ENCODE results near the gene ACTR2. TPM values are rescaled to one million over a fixed set of nuclear protein-coding genes. Genes with fewer than 3 reads are reported as not detected.
A peak's percentile ranks its signal among the peaks of the same experiment; 100 is the strongest.

Gene ACTR2
- total and polyA plus RNA-seq, 8 donors: 16.8 to 187 (median 59.4) TPM

GRCh38 chr2:65309699-65310098 lies 82.1 kb downstream of the ACTR2 start:
- peaks cover 11 to 50% (median 38%) of the 10 kb centered on the region in 4 donors for H3K36me3 ChIP-seq
- H3K9me3 ChIP-seq: no peaks in the 10 kb centered on the region
- TF ChIP-seq EP300 (IDR thresholded peaks at IDR 0.05): no peak
- no peak for TF ChIP-seq POLR2AphosphoS5 (IDR thresholded peaks at IDR 0.05)
- TF ChIP-seq CTCF (IDR thresholded peaks at IDR 0.05): no peak
- no peak for TF ChIP-seq POLR2A (IDR thresholded peaks at IDR 0.05)
- DNase-seq: peak; percentile 48 to 65
- no peak overlapping the region for H3K4me3 ChIP-seq
- whole genome bisulfite sequencing, 5 donors: 33 to 67% (median 60%) methylated on average over 8 of the region's 8 CpGs
- no peaks in the 10 kb centered on the region for H3K27me3 ChIP-seq
- peaks cover 0 to 21% (median 9%) of the 10 kb centered on the region in 4 donors for H3K4me1 ChIP-seq
- intact Hi-C loops (cut with DNase I; ENCODE audit: low total_unique reads): no loop called here
- peak overlapping the region; percentile 1 to 70 (median 62) for H3K27ac ChIP-seq

- no peaks in the 10 kb centered on the region for H3K27me3 ChIP-seq
- peaks cover 11 to 34% (median 22%) of the 10 kb centered on the region in 4 donors for H3K4me1 ChIP-seq
- TF ChIP-seq POLR2AphosphoS5 (IDR thresholded peaks at IDR 0.05): no peak
- no peak for TF ChIP-seq POLR2A (IDR thresholded peaks at IDR 0.05)
- no peak for TF ChIP-seq EP300 (IDR thresholded peaks at IDR 0.05)
- no peak for TF ChIP-seq CTCF (IDR thresholded peaks at IDR 0.05)
- peaks cover 12 to 63% (median 46%) of the 10 kb centered on the region in 4 donors for H3K36me3 ChIP-seq
- H3K9me3 ChIP-seq: no peaks in the 10 kb centered on the region
- H3K4me3 ChIP-seq: no peak overlapping the region
- intact Hi-C loops (cut with DNase I; ENCODE audit: low total_unique reads): no loop called here
- H3K27ac ChIP-seq: peak overlapping the region in 2 of 5 donors; percentile 68 to 70
- WGBS, 5 donors: 74 to 86% (median 79%) methylated on average over 6 of the region's 6 CpGs
- no peak for DNase-seq
Measured at GRCh38 chr2:65311049-65311448, 83.4 kb downstream of the ACTR2 start.

- intact Hi-C loops (cut with DNase I; ENCODE audit: low total_unique reads): no loop called here
Measured at GRCh38 chr2:65311596-65311995, 84.0 kb downstream of the ACTR2 start.

GRCh38 chr2:65313126-65313953 lies 85.7 kb downstream of the ACTR2 start:
- no peak for TF ChIP-seq POLR2AphosphoS5 (IDR thresholded peaks at IDR 0.05)
- TF ChIP-seq CTCF (IDR thresholded peaks at IDR 0.05): no peak
- TF ChIP-seq POLR2A (IDR thresholded peaks at IDR 0.05): no peak
- TF ChIP-seq EP300 (IDR thresholded peaks at IDR 0.05): no peak
- Histone ChIP-seq H3K4me1 (peaks cover 22 to 40% (median 32%) of the 10 kb centered on the region in 4 donors), H3K36me3 (peaks cover 17 to 64% (median 52%) of the 10 kb centered on the region in 4 donors), H3K27me3 (no peaks in the 10 kb centered on the region), H3K9me3 (no peaks in the 10 kb centered on the region), H3K4me3 (no peak overlapping the region), H3K27ac (peak overlapping the region in 1 of 5 donors; percentile 6)
- 91 to 96% (median 94%) methylated on average over 52 of the region's 52 CpGs for WGBS, 5 donors
- no peak for DNase-seq
- intact Hi-C loops (cut with DNase I; ENCODE audit: low total_unique reads): no loop called here

More at GRCh38 chr2:65311596-65311995, 84.0 kb downstream of the ACTR2 start:
- Histone ChIP-seq H3K27ac (peak overlapping the region in 2 of 5 donors; percentile 46 to 68), H3K36me3 (peaks cover 17 to 69% (median 51%) of the 10 kb centered on the region in 4 donors), H3K4me1 (peaks cover 16 to 40% (median 27%) of the 10 kb centered on the region in 4 donors), H3K27me3 (no peaks in the 10 kb centered on the region), H3K4me3 (no peak overlapping the region), H3K9me3 (no peaks in the 10 kb centered on the region)
- no peak for DNase-seq
- TF ChIP-seq POLR2A (IDR thresholded peaks at IDR 0.05) (no peak), EP300 (IDR thresholded peaks at IDR 0.05) (no peak), CTCF (IDR thresholded peaks at IDR 0.05) (no peak), POLR2AphosphoS5 (IDR thresholded peaks at IDR 0.05) (no peak)
- WGBS, 5 donors: 85 to 95% (median 92%) methylated on average over 7 of the region's 7 CpGs
